OCI-LY3 (cell line): ENCODE data around the gene SLC6A12.

ENCODE experiments used
- H2AFZ ChIP-seq: fragments of 200-600, 300-600 bp; shearing (Covaris generic); 2 replicates; pipeline ENCODE4 v1.6.0; 2014; ENCODE audit warnings: antibody characterized with exemption, low read depth, low read length
- H3K27ac ChIP-seq: fragments of 200-600, 300-600 bp; sonication (generic); 2 replicates; pipeline ENCODE4 v1.5.1; 2014; ENCODE audit warnings: mild to moderate bottlenecking, low read length, moderate library complexity, mixed read lengths
- H3K27me3 ChIP-seq: fragments of 200-600, 300-600 bp; sonication (generic); 2 replicates; pipeline ENCODE4 v1.6.1; 2014; ENCODE audit warnings: low read depth, low read length, mixed read lengths
- H3K36me3 ChIP-seq: fragments of 200-600, 300-600 bp; sonication (generic); replicated peaks from 2 replicates; pipeline ENCODE3; 2014; ENCODE audit warnings: low read depth, low read length, mixed read lengths
- H3K4me1 ChIP-seq: fragments of 300-600, 200-600 bp; sonication (generic); 2 replicates; pipeline ENCODE4 v1.6.1; 2014; ENCODE audit warnings: low read length, mixed read lengths
- H3K4me2 ChIP-seq: fragments of 200-600, 300-600 bp; sonication (generic); 2 replicates; pipeline ENCODE4 v1.6.1; 2014; ENCODE audit warnings: low read length, mixed read lengths
- H3K4me3 ChIP-seq: fragments of 300-600, 200-600 bp; sonication (generic); 2 replicates; pipeline ENCODE4 v1.5.1; 2014; ENCODE audit warnings: antibody characterized with exemption, mild to moderate bottlenecking, low read length, moderate library complexity
- H3K79me2 ChIP-seq: fragments of 300-600, 200-600 bp; shearing (Covaris generic); 2 replicates; pipeline ENCODE4 v1.6.1; 2014; ENCODE audit warnings: mild to moderate bottlenecking, low read length, mixed read lengths
- H3K9ac ChIP-seq: fragments of 300-600, 200-600 bp; shearing (Covaris generic); 2 replicates; pipeline ENCODE4 v1.6.0; 2014; ENCODE audit warnings: mild to moderate bottlenecking, low read length, moderate library complexity
- H3K9me3 ChIP-seq: fragments of 200-600, 300-600 bp; shearing (Covaris generic); 2 replicates; pipeline ENCODE4 v1.6.1; 2014; ENCODE audit warnings: low read length, mixed read lengths; ENCODE audit not compliant: insufficient read depth
- H4K20me1 ChIP-seq: fragments of 200-600, 300-600 bp; sonication (generic); 2 replicates; pipeline ENCODE4 v1.6.1; 2016; ENCODE audit warnings: low read length, mixed read lengths; ENCODE audit not compliant: insufficient read depth
- EZH2phosphoT487 ChIP-seq: fragments of 200-600 bp; shearing (Covaris generic); IDR thresholded peaks from 2 replicates; pipeline ENCODE4 v1.6.1; 2018; ENCODE audit warnings: antibody characterized with exemption, mixed run types, low read depth
- TF ChIP-seq, protein P1 (sequence below): fragments of 200-600, 300-600 bp; sonication (generic); IDR thresholded peaks from 2 replicates; pipeline ENCODE4 v1.5.1; 2014; ENCODE audit warnings: antibody characterized with exemption, low read length, low read depth

The SLC6A12 gene

DNA sequence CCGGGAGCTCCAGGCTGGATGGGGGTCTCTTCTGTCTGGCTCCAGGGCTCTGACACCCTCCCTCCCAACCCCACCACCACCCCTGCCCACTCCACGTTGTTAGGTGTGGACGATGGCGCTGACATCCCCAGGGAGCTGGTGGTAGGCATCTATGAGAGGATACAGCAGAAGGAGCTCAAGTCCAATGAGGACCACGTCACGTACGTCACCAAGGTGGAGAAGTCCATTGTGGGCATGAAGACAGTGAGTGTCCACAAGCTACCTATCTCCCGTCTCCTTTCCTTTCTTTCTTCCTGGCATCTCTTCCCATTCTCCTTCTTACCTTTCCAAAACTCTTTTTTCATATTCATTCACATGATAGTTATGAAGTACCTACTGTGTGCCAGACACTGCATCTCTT lies 52.1 kb downstream of the SLC6A12 start:
- H3K27me3 ChIP-seq: peaks cover 20% of the 10 kb centered on the region
- no peaks in the 10 kb centered on the region for H3K4me1 ChIP-seq
- H3K36me3 ChIP-seq: no peaks in the 10 kb centered on the region
- TF ChIP-seq, protein P1, sequence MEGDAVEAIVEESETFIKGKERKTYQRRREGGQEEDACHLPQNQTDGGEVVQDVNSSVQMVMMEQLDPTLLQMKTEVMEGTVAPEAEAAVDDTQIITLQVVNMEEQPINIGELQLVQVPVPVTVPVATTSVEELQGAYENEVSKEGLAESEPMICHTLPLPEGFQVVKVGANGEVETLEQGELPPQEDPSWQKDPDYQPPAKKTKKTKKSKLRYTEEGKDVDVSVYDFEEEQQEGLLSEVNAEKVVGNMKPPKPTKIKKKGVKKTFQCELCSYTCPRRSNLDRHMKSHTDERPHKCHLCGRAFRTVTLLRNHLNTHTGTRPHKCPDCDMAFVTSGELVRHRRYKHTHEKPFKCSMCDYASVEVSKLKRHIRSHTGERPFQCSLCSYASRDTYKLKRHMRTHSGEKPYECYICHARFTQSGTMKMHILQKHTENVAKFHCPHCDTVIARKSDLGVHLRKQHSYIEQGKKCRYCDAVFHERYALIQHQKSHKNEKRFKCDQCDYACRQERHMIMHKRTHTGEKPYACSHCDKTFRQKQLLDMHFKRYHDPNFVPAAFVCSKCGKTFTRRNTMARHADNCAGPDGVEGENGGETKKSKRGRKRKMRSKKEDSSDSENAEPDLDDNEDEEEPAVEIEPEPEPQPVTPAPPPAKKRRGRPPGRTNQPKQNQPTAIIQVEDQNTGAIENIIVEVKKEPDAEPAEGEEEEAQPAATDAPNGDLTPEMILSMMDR: no peak
- TF ChIP-seq EZH2phosphoT487: no peak
- no peak overlapping the region for H2AFZ ChIP-seq
- no peak overlapping the region for H3K4me2 ChIP-seq
- no peak overlapping the region for H3K4me3 ChIP-seq
- no peak overlapping the region for H3K9ac ChIP-seq
- no peaks in the 10 kb centered on the region for H3K9me3 ChIP-seq
- H4K20me1 ChIP-seq: no peaks in the 10 kb centered on the region
- H3K27ac ChIP-seq: no peak overlapping the region
- H3K79me2 ChIP-seq: no peaks in the 10 kb centered on the region

DNA sequence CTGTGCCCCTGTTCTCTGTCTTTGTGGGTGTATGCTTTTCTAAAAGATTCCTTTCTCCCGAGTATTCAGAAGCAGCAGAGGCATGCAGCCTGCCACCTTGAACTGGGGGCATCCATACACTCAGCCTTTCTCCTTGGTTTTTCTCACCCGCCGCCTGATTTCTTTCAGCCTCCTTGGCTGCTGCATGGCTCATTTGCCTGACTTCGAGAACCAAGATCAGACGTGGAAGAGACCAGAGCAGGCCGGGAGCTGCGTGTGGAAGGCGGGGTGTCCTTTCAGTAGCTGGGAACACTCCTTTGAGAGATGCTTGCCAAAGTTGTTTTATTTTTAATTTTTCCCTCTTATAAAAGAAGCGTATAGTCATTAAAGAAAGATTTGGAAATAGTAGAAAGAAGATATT lies 53.1 kb downstream of the SLC6A12 start:
- no peak overlapping the region for H3K4me2 ChIP-seq
- H3K4me3 ChIP-seq: no peak overlapping the region
- H3K27me3 ChIP-seq: peaks cover 20% of the 10 kb centered on the region
- no peaks in the 10 kb centered on the region for H3K36me3 ChIP-seq
- no peaks in the 10 kb centered on the region for H4K20me1 ChIP-seq
- H3K4me1 ChIP-seq: no peaks in the 10 kb centered on the region
- H3K27ac ChIP-seq: no peak overlapping the region
- no peak overlapping the region for H3K9ac ChIP-seq
- no peaks in the 10 kb centered on the region for H3K9me3 ChIP-seq
- no peaks in the 10 kb centered on the region for H3K79me2 ChIP-seq
- H2AFZ ChIP-seq: no peak overlapping the region
- TF ChIP-seq, protein P1: no peak
- no peak for TF ChIP-seq EZH2phosphoT487

DNA sequence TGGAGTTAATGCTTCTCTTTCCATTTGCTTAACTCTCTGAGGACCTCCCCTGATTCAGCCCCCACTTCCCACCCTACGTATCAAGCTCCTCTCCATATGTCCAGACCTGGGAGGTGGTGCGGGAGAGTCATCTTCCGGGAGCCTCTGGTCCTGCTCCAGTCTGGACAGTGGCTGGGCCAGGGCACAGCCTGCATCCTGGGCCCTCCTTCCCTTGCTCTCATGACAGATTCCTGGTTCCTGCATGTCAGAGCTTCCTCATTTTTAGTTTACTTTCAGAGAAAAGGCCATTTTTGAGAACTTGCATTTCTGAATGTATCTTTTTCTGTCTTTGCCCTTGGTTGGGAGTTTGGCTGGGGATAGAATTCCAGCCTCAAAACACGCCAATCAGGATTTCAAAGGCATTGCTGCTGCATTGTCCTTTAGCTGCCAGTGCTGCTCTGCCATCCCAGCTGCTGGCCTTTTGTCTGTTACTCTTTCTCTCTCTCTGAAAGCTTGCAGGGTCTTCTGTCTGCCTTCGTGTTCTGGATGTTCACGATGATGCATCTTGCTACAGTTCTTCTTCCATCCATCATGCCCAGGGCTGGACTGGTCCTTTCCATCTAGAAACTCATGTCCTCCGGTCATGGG lies 54.7 kb downstream of the SLC6A12 start:
- no peak for TF ChIP-seq EZH2phosphoT487
- TF ChIP-seq, protein P1: no peak
- Histone ChIP-seq H3K9ac (no peak overlapping the region), H3K36me3 (no peaks in the 10 kb centered on the region), H3K79me2 (no peaks in the 10 kb centered on the region), H3K27ac (no peak overlapping the region), H2AFZ (no peak overlapping the region), H3K4me1 (no peaks in the 10 kb centered on the region), H3K4me2 (no peak overlapping the region), H4K20me1 (no peaks in the 10 kb centered on the region), H3K4me3 (no peak overlapping the region), H3K9me3 (no peaks in the 10 kb centered on the region), H3K27me3 (peaks cover 20% of the 10 kb centered on the region)

DNA sequence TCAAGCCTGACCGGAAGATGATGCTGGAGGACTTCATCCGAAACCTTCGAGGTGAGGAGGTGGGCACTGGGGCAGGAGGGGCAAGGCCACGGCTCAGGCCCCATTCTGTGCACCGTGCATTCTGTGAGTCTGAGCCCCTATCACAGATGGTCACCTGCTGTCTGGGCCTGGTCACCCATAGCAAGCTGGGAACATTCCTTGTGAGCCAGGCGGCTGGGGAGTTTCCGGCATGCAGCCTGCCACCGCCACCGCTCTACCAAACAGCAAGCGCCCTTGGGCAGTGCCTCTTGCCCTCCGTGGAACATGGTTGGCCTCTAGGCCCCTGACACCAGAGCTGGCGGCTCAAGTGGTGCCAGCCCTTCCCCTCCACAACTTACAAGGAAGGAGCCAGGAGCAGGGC lies 56.3 kb downstream of the SLC6A12 start:
- Histone ChIP-seq H3K27me3 (peaks cover 20% of the 10 kb centered on the region), H3K9me3 (no peaks in the 10 kb centered on the region), H3K9ac (no peak overlapping the region), H2AFZ (no peak overlapping the region), H3K4me1 (peaks cover 7% of the 10 kb centered on the region), H4K20me1 (no peaks in the 10 kb centered on the region), H3K79me2 (no peaks in the 10 kb centered on the region), H3K36me3 (no peaks in the 10 kb centered on the region), H3K4me3 (no peak overlapping the region), H3K27ac (no peak overlapping the region), H3K4me2 (no peak overlapping the region)
- TF ChIP-seq, protein P1: no peak
- no peak for TF ChIP-seq EZH2phosphoT487
